ENCODE results near the gene EPHA3. TPM values are rescaled to one million over a fixed set of nuclear protein-coding genes. Genes with fewer than 3 reads are reported as not detected.

Gene EPHA3
- total RNA-seq, 1 donor from 2014 or later = not detected

DNA sequence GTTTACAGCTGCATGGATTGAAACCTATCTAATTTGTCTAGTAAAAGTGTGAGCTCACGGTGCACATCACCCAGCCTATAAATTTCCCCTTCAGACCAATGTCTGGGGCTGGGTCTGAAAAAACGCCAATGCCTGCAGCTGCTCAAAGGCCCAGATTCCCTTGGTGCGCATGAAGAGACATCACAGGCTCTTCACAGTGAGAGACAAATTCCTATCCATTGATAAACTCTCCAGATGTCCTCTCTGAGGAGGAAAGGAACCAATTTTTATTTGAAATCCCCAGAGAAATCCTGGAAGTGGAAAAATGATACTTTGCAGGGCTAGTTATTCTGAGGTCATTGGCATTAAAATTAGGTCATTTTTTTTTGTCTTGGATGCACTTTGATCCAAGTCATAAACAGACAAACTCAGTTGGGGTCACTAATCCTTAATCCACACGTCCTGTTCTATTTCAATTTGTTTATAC lies 360.5 kb downstream of the EPHA3 start:
- no peak for DNase-seq

- no peak for DNase-seq
Observed at GRCh38 chr3:89472101-89472500, 364.7 kb downstream of the EPHA3 start.

- no peak for DNase-seq
Observed at GRCh38 chr3:89474333-89475130, 367.1 kb downstream of the EPHA3 start.

- no peak for DNase-seq
Observed at GRCh38 chr3:89488800-89489580, 381.6 kb downstream of the EPHA3 start.

- no peak for DNase-seq
Observed at GRCh38 chr3:89490129-89490528, 382.7 kb downstream of the EPHA3 start.

- no peak for DNase-seq
Observed at GRCh38 chr3:89494734-89495133, 387.3 kb downstream of the EPHA3 start.

- no peak for DNase-seq
Observed at GRCh38 chr3:89503891-89504391, 396.5 kb downstream of the EPHA3 start.

DNA sequence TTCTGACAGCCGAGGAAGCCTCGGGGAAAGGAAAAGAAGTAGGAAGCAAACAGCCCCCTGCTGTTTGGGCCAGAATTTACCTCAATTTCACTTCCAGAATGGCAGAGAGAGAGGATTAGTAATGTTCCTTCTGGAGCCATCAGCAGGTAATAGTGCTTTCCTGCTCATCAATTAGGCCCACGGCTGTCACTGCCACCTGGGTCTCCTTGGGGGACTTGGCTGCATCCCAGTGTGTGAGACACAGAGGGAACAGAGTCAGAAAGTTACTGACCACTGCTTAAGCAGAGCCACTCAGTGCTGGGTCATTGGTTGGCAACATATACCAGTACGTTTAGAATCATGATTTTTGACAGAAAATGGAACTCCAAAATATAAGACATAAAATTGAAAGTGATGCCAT lies 397.0 kb downstream of the EPHA3 start:
- DNase-seq = no peak

GRCh38 chr3:89506462-89507103 lies 399.2 kb downstream of the EPHA3 start:
- no peak for DNase-seq

GRCh38 chr3:89521328-89521727 lies 413.9 kb downstream of the EPHA3 start:
- DNase-seq = no peak

- DNase-seq = no peak
Observed at GRCh38 chr3:89522155-89522554, 414.7 kb downstream of the EPHA3 start.

DNA sequence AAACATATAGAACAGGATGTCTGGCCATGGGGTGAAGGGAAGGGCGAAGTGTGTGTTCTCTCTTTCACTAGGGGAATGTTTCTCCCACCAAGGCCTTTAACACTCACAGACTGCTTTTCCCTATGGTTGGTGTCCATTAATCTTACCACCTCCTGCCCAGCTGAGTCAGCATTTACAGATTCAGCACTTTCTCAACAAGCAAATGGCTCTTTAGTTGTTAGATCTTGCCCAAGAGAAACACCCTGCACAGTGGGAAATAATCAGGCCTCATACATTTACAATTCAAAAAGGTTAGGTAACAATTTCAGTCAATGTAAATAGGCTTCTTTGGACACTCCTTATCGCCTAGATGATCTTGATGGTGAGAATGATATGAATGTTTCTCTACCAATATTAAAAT lies 418.2 kb downstream of the EPHA3 start:
- DNase-seq = no peak

DNA sequence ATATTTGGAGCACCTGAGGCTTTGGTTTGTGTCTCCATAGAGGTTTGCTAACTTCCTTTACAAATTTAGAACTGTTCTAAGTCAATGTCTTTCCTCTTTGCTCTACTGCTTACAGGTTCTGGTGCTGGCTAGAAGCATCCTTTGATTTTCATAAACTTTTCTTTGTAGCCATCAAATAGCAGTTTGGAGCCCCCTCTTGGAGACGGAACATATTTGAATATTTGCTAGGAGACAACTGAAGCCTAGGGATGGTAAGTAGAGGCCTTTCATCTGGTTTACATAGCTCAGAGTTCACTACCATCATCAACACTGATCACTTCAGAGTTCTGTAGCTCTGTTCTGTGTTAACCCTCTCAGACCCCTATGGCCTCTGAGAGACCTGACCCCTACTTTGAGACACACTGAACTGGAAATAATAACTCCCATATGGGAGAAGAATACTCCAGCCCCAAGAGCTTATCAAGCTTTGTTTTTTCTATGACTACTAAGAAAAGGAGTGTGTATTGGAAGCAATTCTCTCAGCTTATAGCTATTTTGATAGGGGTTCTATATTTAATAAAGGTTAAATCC lies 420.4 kb downstream of the EPHA3 start:
- DNase-seq = no peak
